Prostate gland (tissue), 2 donors: ENCODE data around the gene WFIKKN2. TPM values are rescaled to one million over a fixed set of nuclear protein-coding genes. Genes with fewer than 3 reads are reported as not detected.
A peak's percentile ranks its signal among the peaks of the same experiment; 100 is the strongest.
"Not testable (repeated sequence)": the region's sequence is repeated elsewhere in the genome, so short reads cannot be mapped to it uniquely, and the experiment has no call there.

Experiments
- DNase-seq: peaks from one replicate; pipeline ENCODE4 v3.0.0-alpha.2; 2019; ENCODE audit warnings: low spot score
- H3K27ac ChIP-seq, 2 donors: fragments of 200-600 bp; sonication (generic); 2 replicates each; pipeline ENCODE4 v1.5.1; 2017 to 2019
- H3K27me3 ChIP-seq: fragments of 200-600 bp; sonication (generic); replicated peaks from 2 replicates; pipeline ENCODE4 v1.5.1; 2019; ENCODE audit not compliant: insufficient read depth
- H3K36me3 ChIP-seq, 2 donors: fragments of 200-600 bp; sonication (generic); 1 replicate in 1 of 2; 2 replicates in 1 of 2; pipeline versions ENCODE4 v1.5.1 to v1.8.1; 2017 to 2019
- H3K4me1 ChIP-seq: fragments of 200-600 bp; sonication (generic); replicated peaks from 2 replicates; pipeline ENCODE4 v1.5.1; 2019
- H3K4me3 ChIP-seq, 2 donors: fragments of 200-600 bp; sonication (generic); 2 replicates each; pipeline ENCODE4 v1.5.1; 2017 to 2019
- H3K9me3 ChIP-seq: fragments of 200-600 bp; sonication (generic); 2 replicates; pipeline ENCODE4 v1.5.1; 2017
- CTCF ChIP-seq, 4 experiments: fragments of 200-600 bp in 2 of 4; fragments of 450-650 bp in 2 of 4; sonication (generic) in 2 of 4; IDR thresholded peaks; 1 replicate in 3 of 4; 2 replicates in 1 of 4; pipeline ENCODE4 v1.5.1; 2016 to 2019; ENCODE audit warnings: antibody characterized with exemption in 4 of 4, mild to moderate bottlenecking in 2 of 4, moderate library complexity in 2 of 4
- POLR2A ChIP-seq: fragments of 450-650 bp; IDR thresholded peaks from one replicate; pipeline ENCODE4 v1.6.1; 2016; ENCODE audit warnings: antibody characterized with exemption, mild to moderate bottlenecking
- POLR2AphosphoS5 ChIP-seq: sonication (generic); formaldehyde crosslinking; IDR thresholded peaks from one replicate; pipeline ENCODE4 v1.6.1; 2017; ENCODE audit warnings: antibody characterized with exemption
- WGBS: methylation state at CpG from one replicate; pipeline ENCODE4 v1.1.5; 2018; 5-methylcytosine and 5-hydroxymethylcytosine counted together
- intact Hi-C: fragments of 100-400 bp; cut with DNase I; formaldehyde crosslinking; loops from one replicate; pipeline ENCODE4 v1.14.2; 2022
- total RNA-seq, 2 donors: library from RNA; depleted of rRNA; stranded (reverse); fragments of >200 nt; gene quantifications; one replicate each; pipeline ENCODE4 v1.1.0, GENCODE V29; 2016

WFIKKN2 gene
- total RNA-seq, 2 donors from 2014 or later = 0.18 to 2.4 TPM

DNA sequence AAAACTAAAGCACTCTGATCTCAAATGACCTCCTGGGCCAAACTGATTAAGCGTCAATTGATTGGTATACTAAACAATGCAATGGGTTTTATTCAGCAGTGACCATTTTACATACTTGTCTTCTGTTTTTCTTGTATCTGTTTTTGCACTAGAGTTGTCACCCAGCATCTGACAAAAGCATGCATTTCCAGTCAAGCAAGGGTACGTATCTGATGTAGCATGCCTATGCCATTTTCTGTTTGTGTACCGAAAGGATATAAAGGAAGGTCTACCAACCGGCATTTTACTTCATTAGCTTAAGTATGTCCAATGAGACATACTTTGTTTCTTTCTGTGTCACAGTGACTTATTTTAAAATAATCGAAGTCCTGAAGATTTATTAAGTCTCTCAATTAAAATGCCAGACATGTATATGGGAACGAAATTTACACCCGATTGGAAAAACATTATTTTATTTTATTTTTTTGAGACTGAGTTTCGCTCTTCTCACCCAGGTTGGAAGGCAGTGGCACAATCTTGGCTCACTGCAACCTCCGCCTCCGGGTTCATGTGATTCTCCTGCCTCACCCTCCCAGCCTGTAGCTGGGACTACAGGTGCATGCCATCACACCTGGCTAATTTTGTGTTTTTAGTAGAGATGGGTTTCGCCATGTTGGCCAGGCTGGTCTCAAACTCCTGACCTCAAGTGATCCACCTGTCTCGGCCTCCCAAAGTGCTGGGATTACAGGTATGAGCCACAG, 23.3 kb downstream of the WFIKKN2 start:
- intact Hi-C loops = no loop called here
- Histone ChIP-seq H3K36me3 (no peaks in the 10 kb centered on the region), H3K27ac (peak overlapping the region in 1 of 2 donors; percentile 17), H3K27me3 (no peaks in the 10 kb centered on the region), H3K4me1 (peaks cover 2% of the 10 kb centered on the region), H3K9me3 (no peaks in the 10 kb centered on the region), H3K4me3 (no peak overlapping the region)
- TF ChIP-seq POLR2A (no peak), POLR2AphosphoS5 (no peak), CTCF (IDR thresholded peaks at IDR 0.05) (no peak)
- DNase-seq = no peak
- 87% methylated on average over 12 of the region's 12 CpGs for WGBS

DNA sequence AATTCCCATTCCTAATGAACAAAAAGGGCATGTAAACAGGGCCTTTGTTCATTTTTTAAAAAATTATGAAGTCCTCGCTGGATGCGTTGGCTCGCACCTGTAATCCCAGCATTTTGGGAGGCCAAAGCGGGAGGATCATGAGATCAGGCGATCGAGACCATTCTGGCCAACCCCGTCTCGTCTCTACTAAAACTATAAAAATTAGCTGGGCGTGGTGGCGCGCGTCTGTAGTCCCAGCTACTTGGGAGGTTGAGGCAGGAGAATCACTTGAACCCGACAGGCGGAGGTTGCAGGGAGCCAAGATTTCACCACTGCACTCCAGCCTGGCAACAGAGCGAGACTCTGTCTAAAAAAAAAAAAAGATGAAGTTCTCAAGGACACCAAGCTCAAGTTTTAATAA, 24.3 kb downstream of the WFIKKN2 start:
- WGBS = 94% methylated on average over 15 of the region's 15 CpGs

DNA sequence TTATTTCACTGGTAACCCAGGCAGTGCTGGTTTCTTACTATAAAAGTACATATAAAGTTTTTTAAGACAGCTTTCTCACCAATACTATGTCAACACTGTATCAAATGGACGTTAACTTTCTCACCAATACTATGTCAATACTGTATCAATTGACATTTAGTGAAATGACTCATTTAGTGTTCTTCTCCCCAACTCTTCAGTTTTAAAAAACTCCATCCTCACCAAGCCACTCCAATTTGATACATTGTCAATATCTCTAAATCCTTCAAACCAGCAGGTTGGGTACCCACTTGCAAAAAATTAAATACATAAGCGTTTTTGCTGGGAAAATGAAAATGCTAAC, 25.9 kb downstream of the WFIKKN2 start:
- H3K9me3 ChIP-seq = no peaks in the 10 kb centered on the region
- no peaks in the 10 kb centered on the region for H3K27me3 ChIP-seq
- H3K4me3 ChIP-seq = no peak overlapping the region
- TF ChIP-seq CTCF (IDR thresholded peaks at IDR 0.05) (no peak), POLR2A (no peak)
- H3K36me3 ChIP-seq = no peaks in the 10 kb centered on the region
- intact Hi-C loops = no loop called here
- peak overlapping the region; percentile 35 to 100 for H3K27ac ChIP-seq
- no peaks in the 10 kb centered on the region for H3K4me1 ChIP-seq
- DNase-seq = no peak
- 43% methylated on average over 2 of the region's 2 CpGs for WGBS

More for the DNA sequence above, 24.3 kb downstream of the WFIKKN2 start:
- H3K4me1 ChIP-seq, H3K36me3 ChIP-seq, intact Hi-C loops, H3K9me3 ChIP-seq, DNase-seq, H3K27me3 ChIP-seq, H3K4me3 ChIP-seq: not testable (repeated sequence)
- peak overlapping the region in 1 of 2 donors; percentile 100 for H3K27ac ChIP-seq

GRCh38 chr17:50861822-50862528, 26.6 kb downstream of the WFIKKN2 start:
- intact Hi-C loops = no loop called here
- DNase-seq = no peak
- Histone ChIP-seq H3K4me3 (no peak overlapping the region), H3K27me3 (no peaks in the 10 kb centered on the region), H3K36me3 (no peaks in the 10 kb centered on the region), H3K27ac (peak overlapping the region; percentile 100), H3K9me3 (no peaks in the 10 kb centered on the region), H3K4me1 (no peaks in the 10 kb centered on the region)
- 38% methylated on average over 7 of the region's 7 CpGs for WGBS
- TF ChIP-seq POLR2A (no peak), POLR2AphosphoS5 (peak; percentile 35), CTCF (IDR thresholded peaks at IDR 0.05) (no peak)

DNA sequence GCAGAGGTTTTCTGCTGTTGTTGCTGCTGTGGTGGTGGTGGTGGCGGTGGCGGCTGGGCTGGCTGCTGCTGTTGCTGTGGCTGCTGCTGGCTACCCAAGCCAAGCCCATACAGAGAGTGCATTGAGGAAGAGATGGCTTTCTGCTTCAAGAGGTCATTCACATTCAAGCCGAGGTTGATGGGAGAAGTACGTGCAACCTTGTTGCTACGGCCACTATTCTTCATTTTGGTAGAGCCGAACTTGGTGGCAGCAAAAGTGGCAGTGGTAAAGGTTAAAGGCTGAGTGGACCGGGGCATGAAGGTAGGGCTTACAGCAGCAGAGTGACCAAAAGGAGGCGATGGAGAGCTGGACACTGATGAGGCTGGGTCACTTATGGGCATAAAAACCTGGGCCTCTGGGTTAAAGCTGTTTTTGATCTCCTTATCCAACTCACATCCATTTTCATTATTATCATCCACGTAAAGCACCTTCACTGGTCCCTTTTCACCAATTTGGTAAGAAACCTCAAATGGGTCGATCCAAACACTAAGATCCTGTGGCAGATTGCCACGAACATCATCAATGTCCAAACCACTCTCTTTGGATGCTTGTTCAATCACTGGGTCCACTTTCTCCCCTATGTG, 27.9 kb downstream of the WFIKKN2 start:
- DNase-seq = peak; percentile 57
- no peaks in the 10 kb centered on the region for H3K27me3 ChIP-seq
- intact Hi-C loops = no loop called here
- peak overlapping the region; percentile 79 to 98 for H3K4me3 ChIP-seq
- no peaks in the 10 kb centered on the region for H3K36me3 ChIP-seq
- no peaks in the 10 kb centered on the region for H3K9me3 ChIP-seq
- H3K27ac ChIP-seq = peak overlapping the region; percentile 100
- H3K4me1 ChIP-seq = no peaks in the 10 kb centered on the region
- TF ChIP-seq POLR2AphosphoS5 = peak; percentile 57
- peak; percentile 6 for TF ChIP-seq POLR2A
- peak in 3 of 4 experiments; percentile 36 to 69 (median 63) for TF ChIP-seq CTCF (IDR thresholded peaks at IDR 0.05)
- 47% methylated on average over 11 of the region's 11 CpGs for WGBS
